Type B pancreatic cell (in vitro differentiated cells): ENCODE results near the gene KRTAP10-2. TPM values are rescaled to one million over a fixed set of nuclear protein-coding genes. Genes with fewer than 3 reads are reported as not detected.

Experiments used
- DNase-seq: peaks from one replicate; pipeline ENCODE4 v3.0.0; 2021; ENCODE audit warnings: mixed read lengths; ENCODE audit not compliant: unreplicated experiment; ENCODE audit errors: extremely low spot score
- H3K27ac Mint-ChIP-seq: 2 replicates; pipeline ENCODE4 v1.8.0; 2021; ENCODE audit warnings: mild to moderate bottlenecking, mixed read lengths
- H3K27me3 Mint-ChIP-seq: 2 replicates; pipeline ENCODE4 v1.8.0; 2021; ENCODE audit warnings: mixed read lengths
- H3K36me3 Mint-ChIP-seq: 2 replicates; pipeline ENCODE4 v1.8.0; 2021; ENCODE audit warnings: mixed read lengths
- H3K4me1 Mint-ChIP-seq: one replicate; pipeline ENCODE4 v1.8.0; 2021; ENCODE audit warnings: mixed read lengths; ENCODE audit not compliant: unreplicated experiment
- H3K4me3 Mint-ChIP-seq: 2 replicates; pipeline ENCODE4 v1.8.0; 2021; ENCODE audit warnings: mild to moderate bottlenecking, mixed read lengths
- H3K9me3 Mint-ChIP-seq: 2 replicates; pipeline ENCODE4 v1.8.0; 2021; ENCODE audit warnings: mixed read lengths
- CTCF ChIP-seq: fragments of 200-600 bp; sonication (generic); conservative IDR thresholded peaks from 2 replicates; pipeline ENCODE4 v1.5.0; 2021; ENCODE audit warnings: antibody characterized with exemption, mild to moderate bottlenecking
- total RNA-seq: library from RNA; stranded (reverse); gene quantifications from 2 replicates; pipeline ENCODE4 v1.2.1, GENCODE V29; 2021; ENCODE audit warnings: low replicate concordance

The KRTAP10-2 gene
- total RNA-seq, 1 donor from 2014 or later = not detected

GRCh38 chr21:44547656-44548331 lies 3.5 kb downstream of the KRTAP10-2 start:
- Mint-ChIP-seq H3K9me3 (peaks cover 9% of the 10 kb centered on the region), H3K27me3 (no peaks in the 10 kb centered on the region), H3K27ac (peak overlapping the region; percentile 71), H3K4me1 (peaks cover 20% of the 10 kb centered on the region), H3K36me3 (peaks cover 6% of the 10 kb centered on the region), H3K4me3 (no peak overlapping the region)
- TF ChIP-seq CTCF = no peak
- no peak for DNase-seq

- peaks cover 6% of the 10 kb centered on the region for H3K36me3 Mint-ChIP-seq
- H3K4me1 Mint-ChIP-seq = peaks cover 14% of the 10 kb centered on the region
- no peak overlapping the region for H3K27ac Mint-ChIP-seq
- H3K4me3 Mint-ChIP-seq = no peak overlapping the region
- no peak for TF ChIP-seq CTCF
- peaks cover 9% of the 10 kb centered on the region for H3K9me3 Mint-ChIP-seq
- H3K27me3 Mint-ChIP-seq = no peaks in the 10 kb centered on the region
- DNase-seq = no peak
These were observed 6.7 kb downstream of the KRTAP10-2 start for GRCh38 chr21:44544566-44544965.

- DNase-seq = no peak
- Mint-ChIP-seq H3K27ac (no peak overlapping the region), H3K4me1 (no peaks in the 10 kb centered on the region), H3K36me3 (peaks cover 6% of the 10 kb centered on the region), H3K27me3 (no peaks in the 10 kb centered on the region), H3K9me3 (peaks cover 9% of the 10 kb centered on the region), H3K4me3 (no peak overlapping the region)
- TF ChIP-seq CTCF = no peak
These were observed 8.6 kb downstream of the KRTAP10-2 start for GRCh38 chr21:44542716-44543115.

GRCh38 chr21:44540741-44541288 lies 10.5 kb downstream of the KRTAP10-2 start:
- Mint-ChIP-seq H3K9me3 (no peaks in the 10 kb centered on the region), H3K36me3 (no peaks in the 10 kb centered on the region), H3K27me3 (no peaks in the 10 kb centered on the region), H3K27ac (no peak overlapping the region), H3K4me3 (no peak overlapping the region), H3K4me1 (no peaks in the 10 kb centered on the region)
- DNase-seq = no peak
- no peak for TF ChIP-seq CTCF

- no peak for TF ChIP-seq CTCF
- Mint-ChIP-seq H3K4me3 (no peak within 1 kb of the TSS), H3K9me3 (no peaks in the 10 kb centered on the region), H3K4me1 (no peaks in the 10 kb centered on the region), H3K36me3 (no peaks in the 10 kb centered on the region), H3K27ac (no peak within 1 kb of the TSS), H3K27me3 (no peaks in the 10 kb centered on the region)
- no peak for DNase-seq
These were observed 11.2 kb downstream of the KRTAP10-2 start, which contains the start of gene KRTAP10-1 for GRCh38 chr21:44539991-44540666. KRTAP10-1 (minus strand) TSS chr21:44540195; CDS start chr21:44540150, 45 bp downstream.
